ENCODE results near the gene USHBP1.

GRCh38 chr19:17266975-17267788 is 2.6 kb upstream of the USHBP1 start, which contains the start of gene BABAM1:
- TF ChIP-seq POLR2A (IDR thresholded peaks at IDR 0.05; ENCODE audit: borderline replicate concordance, extremely low read depth, insufficient read depth, insufficient read length) (no peak), CTCF (IDR thresholded peaks at IDR 0.05 in 2 of 3, conservative IDR thresholded peaks at IDR 0.05 in 1 of 3; ENCODE audit: borderline replicate concordance in 1 of 3, insufficient read depth in 1 of 3, low read depth in 2 of 3, low read length in 2 of 3) (no peak), ZFX (IDR thresholded peaks at IDR 0.05) (no peak), ATF3 (IDR thresholded peaks at IDR 0.05) (no peak)

Data from HCT116 (cell line).